ENCODE results near the gene JPH3.

DNA sequence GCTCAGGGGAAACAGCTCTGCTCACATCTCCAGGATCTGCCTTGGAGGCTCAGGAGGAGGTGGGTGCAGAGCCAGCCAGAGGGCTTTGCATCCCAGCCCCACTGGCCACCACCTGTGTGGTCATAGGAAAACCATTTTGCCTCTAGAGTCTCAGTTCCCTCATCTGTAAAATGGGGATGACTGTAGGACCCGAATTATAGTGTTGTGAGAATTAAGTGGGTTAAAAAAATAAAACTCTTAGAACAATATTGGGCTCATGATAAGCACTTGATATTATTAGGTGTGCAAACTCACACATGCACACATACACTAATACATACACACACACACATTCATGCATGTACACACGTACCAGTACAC, 19.4 kb upstream of the JPH3 start:
- TF ChIP-seq USF2 (IDR thresholded peaks at IDR 0.05) = no peak
- no peak for TF ChIP-seq JUN (IDR thresholded peaks at IDR 0.05)
- TF ChIP-seq, protein P1, sequence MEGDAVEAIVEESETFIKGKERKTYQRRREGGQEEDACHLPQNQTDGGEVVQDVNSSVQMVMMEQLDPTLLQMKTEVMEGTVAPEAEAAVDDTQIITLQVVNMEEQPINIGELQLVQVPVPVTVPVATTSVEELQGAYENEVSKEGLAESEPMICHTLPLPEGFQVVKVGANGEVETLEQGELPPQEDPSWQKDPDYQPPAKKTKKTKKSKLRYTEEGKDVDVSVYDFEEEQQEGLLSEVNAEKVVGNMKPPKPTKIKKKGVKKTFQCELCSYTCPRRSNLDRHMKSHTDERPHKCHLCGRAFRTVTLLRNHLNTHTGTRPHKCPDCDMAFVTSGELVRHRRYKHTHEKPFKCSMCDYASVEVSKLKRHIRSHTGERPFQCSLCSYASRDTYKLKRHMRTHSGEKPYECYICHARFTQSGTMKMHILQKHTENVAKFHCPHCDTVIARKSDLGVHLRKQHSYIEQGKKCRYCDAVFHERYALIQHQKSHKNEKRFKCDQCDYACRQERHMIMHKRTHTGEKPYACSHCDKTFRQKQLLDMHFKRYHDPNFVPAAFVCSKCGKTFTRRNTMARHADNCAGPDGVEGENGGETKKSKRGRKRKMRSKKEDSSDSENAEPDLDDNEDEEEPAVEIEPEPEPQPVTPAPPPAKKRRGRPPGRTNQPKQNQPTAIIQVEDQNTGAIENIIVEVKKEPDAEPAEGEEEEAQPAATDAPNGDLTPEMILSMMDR (IDR thresholded peaks at IDR 0.05) = no peak
- TF ChIP-seq RARB (CRISPR knock-in tag; IDR thresholded peaks at IDR 0.05) = no peak
- TF ChIP-seq RNF2 (IDR thresholded peaks at IDR 0.05; ENCODE audit: borderline replicate concordance, low read depth) = no peak
- no peak for TF ChIP-seq REST (IDR thresholded peaks at IDR 0.05)
- no peak for TF ChIP-seq MAZ (IDR thresholded peaks at IDR 0.05; ENCODE audit: borderline replicate concordance, low read depth, low read length)
- TF ChIP-seq, protein P2, sequence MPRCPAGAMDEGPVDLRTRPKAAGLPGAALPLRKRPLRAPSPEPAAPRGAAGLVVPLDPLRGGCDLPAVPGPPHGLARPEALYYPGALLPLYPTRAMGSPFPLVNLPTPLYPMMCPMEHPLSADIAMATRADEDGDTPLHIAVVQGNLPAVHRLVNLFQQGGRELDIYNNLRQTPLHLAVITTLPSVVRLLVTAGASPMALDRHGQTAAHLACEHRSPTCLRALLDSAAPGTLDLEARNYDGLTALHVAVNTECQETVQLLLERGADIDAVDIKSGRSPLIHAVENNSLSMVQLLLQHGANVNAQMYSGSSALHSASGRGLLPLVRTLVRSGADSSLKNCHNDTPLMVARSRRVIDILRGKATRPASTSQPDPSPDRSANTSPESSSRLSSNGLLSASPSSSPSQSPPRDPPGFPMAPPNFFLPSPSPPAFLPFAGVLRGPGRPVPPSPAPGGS (IDR thresholded peaks at IDR 0.05) = no peak
- TF ChIP-seq SMC3 (IDR thresholded peaks at IDR 0.05) = no peak
- TF ChIP-seq, protein P3, sequence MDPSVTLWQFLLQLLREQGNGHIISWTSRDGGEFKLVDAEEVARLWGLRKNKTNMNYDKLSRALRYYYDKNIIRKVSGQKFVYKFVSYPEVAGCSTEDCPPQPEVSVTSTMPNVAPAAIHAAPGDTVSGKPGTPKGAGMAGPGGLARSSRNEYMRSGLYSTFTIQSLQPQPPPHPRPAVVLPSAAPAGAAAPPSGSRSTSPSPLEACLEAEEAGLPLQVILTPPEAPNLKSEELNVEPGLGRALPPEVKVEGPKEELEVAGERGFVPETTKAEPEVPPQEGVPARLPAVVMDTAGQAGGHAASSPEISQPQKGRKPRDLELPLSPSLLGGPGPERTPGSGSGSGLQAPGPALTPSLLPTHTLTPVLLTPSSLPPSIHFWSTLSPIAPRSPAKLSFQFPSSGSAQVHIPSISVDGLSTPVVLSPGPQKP (IDR thresholded peaks at IDR 0.05; ENCODE audit: low read depth, low read length) = no peak
